GM19035 (cell line): ENCODE results near the gene PLCD1.
A peak's percentile ranks its signal among the peaks of the same experiment; 100 is the strongest.

Source experiments
- ATAC-seq: cut with Tn5 transposase; IDR thresholded peaks from one replicate; pipeline ENCODE4 v1.9.1; 2021; ENCODE audit not compliant: unreplicated experiment

PLCD1 gene

GRCh38 chr3:37968199-37968598 lies 61.2 kb downstream of the PLCD1 start:
- ATAC-seq: no peak

DNA sequence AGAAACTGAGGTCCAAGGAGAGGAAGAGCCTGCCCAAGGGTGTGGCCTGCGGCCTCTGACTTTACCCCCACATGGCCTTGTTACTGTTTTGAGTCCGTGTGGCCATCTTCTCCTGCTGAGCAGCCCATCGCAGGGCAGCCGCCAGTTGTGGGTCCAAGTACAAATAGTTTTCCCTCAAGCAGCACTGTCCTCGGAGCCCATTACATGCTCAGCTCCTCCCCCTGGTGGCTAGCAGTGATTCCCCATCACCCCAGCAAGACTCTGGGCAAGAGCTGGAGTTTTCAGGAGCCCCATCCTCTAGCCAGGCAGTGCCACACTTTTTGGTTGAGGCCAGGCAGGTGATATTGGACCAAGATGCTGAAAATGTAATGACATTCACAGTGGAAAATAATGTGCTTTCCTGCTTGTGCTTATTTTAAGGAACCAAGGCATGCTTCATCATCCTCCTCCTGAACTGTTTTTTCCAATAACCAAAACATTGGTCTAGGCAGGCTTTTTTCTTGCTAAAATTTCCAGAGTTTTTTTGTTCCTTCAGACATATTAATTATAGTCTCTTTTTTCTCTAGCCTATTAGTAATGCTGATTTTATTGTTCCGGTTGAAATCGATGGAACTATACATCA lies 62.1 kb downstream of the PLCD1 start:
- ATAC-seq: peak; percentile 88

GRCh38 chr3:37964716-37965115 lies 64.7 kb downstream of the PLCD1 start:
- ATAC-seq: no peak

- no peak for ATAC-seq
These were observed 65.3 kb downstream of the PLCD1 start for GRCh38 chr3:37964146-37964545.

- ATAC-seq: no peak
These were observed 65.8 kb downstream of the PLCD1 start for GRCh38 chr3:37963635-37964034.

- no peak for ATAC-seq
These were observed 66.4 kb downstream of the PLCD1 start for GRCh38 chr3:37963016-37963415.

GRCh38 chr3:37961622-37962431 lies 67.6 kb downstream of the PLCD1 start:
- ATAC-seq: no peak

- no peak for ATAC-seq
These were observed 71.9 kb downstream of the PLCD1 start for GRCh38 chr3:37957539-37957936.
